NCI-H2029 treated with DMSO at 0.1 percent for 48 hours (cell line): ENCODE data around the gene HTR3D.
"Not testable (repeated sequence)": the region's sequence is repeated elsewhere in the genome, so short reads cannot be mapped to it uniquely, and the experiment has no call there.

ENCODE experiments used
- DNase-seq: peaks from one replicate; lab custom pipeline; 2025; lab: John Stamatoyannopoulos, UW

HTR3D gene

DNA sequence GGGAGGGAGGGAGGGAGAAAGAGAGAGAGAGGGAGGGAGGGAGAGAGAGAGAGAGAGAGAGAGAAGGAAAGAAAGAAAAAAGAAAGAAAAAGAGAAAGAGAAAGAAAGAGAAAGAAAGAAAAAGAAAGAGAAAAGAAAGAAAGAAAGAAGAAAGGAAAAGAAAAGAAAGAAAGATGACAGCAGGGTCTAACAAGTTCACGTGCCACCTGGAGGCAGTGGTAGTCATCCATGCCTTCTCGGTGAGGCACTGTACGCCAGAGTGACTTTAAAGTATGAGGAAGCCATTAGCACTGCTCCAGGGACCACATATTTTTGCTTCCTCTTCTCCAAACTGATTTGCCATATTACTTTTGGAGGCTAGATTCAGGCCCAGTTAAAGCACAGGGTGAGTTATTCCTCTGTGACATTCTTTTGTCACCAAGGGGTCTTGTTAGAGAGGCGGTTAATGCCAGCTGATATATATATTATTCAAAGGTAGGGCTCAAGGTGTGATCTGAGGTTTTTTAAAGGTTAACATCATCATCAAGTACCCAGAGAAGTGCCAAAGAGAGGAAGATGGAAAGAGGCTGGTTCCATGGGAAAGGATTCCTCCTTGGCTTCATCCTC lies at the start of gene HTR3D:
Gene HTR3D, plus strand, starts transcription at position 556 of the 606 bp plus-strand sequence. Its CDS starts 0 bp downstream, at position 556.
- DNase-seq = no peak

DNA sequence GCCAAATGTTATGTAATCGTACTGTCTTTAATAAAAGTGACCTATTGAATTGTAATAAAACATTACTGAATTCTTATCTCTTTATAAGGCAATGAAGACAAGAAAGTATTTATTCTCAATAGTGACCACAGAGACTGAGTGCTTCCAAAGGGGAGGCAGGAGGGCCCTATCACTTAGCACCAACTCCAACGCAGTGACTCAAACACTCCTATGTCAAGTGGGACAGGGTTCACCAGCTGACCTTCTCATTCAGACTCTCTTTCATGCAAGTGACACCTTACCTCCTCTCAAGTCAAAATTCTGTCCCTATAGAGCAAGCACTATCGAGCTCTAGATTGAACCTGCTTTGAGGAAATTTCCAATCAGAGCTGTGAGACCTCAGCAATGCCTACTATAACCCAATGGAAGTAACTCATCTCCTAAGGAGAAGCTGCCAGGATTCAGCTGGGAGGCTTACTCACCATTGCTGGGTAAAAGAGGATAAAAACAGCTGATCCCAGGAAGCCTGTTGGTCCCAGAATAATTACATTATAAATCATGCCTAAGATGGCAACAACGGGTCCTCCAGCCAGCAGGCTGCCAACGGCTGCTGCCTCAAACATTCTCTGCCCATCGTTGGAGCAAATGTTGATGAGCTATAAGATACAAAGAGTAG lies 49.4 kb upstream of the HTR3D start:
- DNase-seq = no peak

- DNase-seq = no peak
These were observed 47.3 kb upstream of the HTR3D start for GRCh38 chr3:183984127-183984740.

DNA sequence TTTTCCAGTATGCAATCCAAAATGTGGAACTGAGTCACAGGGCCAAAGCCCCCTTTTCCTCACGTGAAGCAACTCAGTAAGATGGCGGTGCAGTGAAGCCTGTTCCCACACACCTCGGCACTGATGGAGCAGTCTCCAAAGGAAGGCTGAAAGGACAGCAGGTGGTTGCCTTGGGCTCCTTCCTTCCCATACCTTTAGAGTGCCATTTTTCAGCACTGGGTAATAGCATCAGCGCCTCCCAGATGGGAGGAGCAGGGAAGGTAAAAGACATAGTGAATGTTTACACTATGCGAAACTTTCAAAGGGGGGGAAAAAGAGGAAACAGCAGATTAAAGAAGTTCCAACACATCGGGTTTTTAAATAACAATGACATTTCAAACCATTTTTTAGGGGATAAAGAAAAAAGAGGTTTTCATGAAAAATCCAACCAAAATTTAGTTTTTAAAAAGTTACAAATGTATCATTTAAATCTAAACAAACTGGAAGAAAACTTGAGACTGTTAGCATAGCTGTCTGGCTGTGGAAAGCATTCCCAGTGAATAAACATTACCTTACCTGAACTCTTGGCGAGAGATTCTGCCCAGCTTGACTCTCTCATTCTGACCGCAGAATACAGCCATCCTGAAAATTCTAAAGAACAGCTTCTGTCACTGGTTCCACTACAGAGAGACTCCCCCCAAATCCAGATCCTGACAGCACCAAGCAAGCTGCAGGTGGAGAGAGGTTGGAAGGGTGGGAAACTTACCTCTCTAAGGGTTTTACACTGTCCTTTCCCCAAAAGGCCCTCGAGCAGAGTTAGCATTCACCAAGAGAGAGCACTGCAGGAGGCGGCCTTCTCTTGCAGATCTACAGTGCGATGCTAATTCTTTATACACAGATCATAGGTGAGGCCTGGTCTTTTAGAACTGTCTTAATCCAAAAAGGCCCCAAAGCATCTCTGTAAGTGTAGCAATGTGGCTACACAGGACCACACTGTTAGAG lies 46.5 kb upstream of the HTR3D start:
- no peak for DNase-seq

DNA sequence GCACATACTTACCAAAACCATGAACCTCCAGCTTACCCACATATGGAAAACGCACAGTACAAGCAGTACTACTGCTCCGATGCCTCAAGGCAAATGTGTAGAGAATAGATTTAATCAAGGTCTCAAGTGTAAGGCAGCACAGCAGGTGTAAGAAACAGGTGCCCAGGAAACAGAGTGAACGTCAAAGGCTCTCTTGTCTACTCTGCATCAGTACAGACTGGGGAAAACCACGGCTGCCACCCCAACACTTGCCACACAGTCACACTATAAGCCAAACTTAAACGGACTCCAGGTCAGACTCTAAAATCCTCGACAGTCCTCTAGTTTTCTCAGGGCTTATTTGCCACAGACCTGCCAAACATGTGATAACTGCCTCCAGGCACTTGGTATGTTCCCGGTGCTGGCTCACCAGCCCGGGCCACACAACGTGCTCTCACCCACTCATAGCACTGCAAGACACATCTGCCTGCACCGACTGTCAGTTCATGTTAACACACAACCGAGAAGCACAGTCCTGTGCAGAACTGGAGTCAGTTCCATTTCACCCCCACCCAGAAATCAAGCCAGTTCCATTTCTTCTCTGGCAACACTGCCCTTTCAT lies 44.4 kb upstream of the HTR3D start:
- no peak for DNase-seq

GRCh38 chr3:183988216-183988790 lies 43.2 kb upstream of the HTR3D start:
- DNase-seq = no peak

DNA sequence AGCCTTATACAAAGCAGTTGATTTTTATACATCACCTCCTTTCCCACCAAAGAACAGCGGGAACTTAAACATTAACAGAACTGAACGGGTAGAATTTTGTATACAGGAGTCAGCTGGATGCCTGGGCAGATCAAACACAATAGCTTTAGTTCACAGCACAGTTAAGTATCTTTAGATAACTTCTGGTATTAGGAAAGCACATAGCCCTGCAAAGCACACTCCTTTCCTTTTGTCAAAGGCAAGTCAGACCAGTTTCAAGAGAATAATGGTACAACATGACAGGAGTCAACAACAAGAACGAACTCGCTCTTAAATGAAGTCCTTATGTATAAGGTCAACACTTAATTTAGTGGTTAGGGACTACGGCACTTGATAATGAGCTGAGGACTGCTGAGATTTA lies 40.1 kb upstream of the HTR3D start:
- DNase-seq = no peak

GRCh38 chr3:184001761-184002160 lies 29.8 kb upstream of the HTR3D start:
- DNase-seq = no peak

DNA sequence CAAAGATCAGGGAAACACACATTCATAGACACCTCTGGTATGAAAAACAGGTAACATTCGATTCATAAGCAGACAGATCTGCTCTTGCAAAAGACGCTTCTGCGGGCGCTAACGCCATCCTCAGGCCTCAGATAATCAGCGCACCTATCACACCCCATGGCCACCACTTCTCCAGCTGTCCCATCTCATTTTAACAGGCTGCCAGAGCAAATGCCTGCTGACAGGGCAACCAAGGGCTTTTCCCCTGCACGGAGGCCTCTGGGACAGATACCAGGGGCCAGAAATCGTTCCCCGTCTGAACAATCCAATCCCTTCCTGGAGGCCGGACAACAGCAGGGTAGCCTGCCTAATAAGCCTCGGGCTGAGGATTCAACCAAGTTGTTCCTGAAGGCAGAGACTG lies 29.1 kb upstream of the HTR3D start:
- DNase-seq = no peak

GRCh38 chr3:184003187-184003967 lies 28.2 kb upstream of the HTR3D start:
- DNase-seq = no peak

- DNase-seq = no peak
These were observed 27.1 kb upstream of the HTR3D start for GRCh38 chr3:184004476-184004875.

DNA sequence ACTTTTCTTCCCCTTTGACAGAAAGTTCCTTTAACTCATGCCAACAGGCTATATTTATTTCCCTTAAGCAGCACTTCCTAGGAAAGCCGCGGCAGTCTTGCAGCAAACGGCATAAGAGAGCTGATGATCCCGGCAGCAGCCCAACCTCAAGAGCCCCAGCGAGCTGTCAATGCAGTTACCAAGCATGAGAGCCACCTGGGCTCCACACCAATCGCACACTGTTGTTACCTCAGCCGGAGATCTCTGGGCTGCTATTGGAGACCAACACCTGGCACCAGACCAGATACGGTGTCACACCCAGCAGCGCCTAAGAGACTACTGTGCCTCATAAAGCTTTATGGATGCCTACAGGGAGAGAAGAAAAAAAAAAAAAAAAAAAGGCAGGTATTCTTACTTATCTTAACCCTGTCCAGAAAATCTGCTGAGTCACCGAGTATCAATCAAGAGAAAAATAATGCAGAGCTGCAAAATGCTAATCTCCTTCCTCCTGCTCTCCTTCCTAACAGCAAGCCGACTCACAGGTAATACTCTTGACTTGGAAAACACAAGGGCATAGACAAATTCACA lies 25.5 kb upstream of the HTR3D start:
- DNase-seq = peak; percentile 96

DNA sequence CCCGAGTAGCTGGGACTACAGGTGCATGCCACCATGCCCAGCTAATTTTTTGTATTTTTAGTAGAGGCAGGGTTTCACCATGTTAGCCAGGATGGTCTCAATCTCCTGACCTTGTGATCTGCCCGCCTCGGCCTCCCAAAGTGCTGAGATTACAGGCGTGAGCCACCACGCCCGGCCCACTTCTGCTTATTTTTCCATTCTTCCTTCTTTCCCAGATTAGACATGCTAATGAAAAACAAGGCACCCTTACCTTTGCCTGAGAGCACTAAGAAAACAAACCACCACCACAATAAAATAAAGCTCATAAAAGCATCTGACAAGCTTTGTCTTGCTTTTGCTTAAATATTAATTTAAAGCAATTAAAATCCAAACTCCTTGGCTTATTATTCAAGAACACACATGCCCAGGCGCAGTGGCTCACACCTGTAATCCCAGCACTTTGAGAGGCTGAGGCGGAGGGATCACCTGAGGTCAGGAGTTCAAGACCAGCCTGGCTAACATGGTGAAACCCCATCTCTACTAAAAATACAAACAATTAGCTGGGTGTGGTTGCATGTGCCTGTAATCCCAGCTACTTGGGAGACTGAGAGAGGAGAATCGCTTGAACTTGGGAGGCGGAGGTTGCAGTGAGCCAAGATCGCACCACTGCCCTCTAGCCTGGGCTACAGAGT lies 24.3 kb upstream of the HTR3D start:
- not testable (repeated sequence) for DNase-seq

GRCh38 chr3:184008161-184008560 lies 23.4 kb upstream of the HTR3D start:
- peak; percentile 12 for DNase-seq

DNA sequence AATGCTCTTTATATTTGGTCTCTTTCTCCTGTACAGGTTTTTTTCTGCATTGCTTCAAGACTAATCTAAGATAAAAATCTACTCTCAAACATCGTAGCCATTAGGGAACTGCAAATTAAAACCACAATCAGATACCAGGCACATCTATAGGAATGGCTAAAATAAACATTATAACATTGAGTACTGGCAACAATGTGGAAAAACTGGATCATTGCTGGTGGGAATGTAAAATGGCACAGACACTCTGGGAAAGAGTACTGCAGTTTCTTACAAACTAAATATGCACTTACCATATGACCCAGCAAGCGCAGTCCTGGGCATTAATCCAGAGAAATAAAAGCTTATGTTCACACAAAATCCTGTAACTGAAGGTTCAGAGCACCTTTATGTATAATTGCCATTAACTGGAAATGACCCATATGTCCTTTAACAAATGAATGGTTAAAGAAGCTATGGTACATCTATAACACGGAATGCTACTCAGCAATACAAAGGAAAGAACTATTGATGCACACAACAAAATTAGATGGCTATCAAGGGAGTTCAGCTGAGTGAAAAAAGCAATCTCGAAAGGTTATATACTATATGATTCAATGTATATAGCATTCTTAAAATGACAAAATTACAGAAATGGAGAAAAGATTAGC lies 20.2 kb upstream of the HTR3D start:
- DNase-seq = no peak

- DNase-seq = no peak
These were observed 19.3 kb upstream of the HTR3D start for GRCh38 chr3:184011937-184012889.

DNA sequence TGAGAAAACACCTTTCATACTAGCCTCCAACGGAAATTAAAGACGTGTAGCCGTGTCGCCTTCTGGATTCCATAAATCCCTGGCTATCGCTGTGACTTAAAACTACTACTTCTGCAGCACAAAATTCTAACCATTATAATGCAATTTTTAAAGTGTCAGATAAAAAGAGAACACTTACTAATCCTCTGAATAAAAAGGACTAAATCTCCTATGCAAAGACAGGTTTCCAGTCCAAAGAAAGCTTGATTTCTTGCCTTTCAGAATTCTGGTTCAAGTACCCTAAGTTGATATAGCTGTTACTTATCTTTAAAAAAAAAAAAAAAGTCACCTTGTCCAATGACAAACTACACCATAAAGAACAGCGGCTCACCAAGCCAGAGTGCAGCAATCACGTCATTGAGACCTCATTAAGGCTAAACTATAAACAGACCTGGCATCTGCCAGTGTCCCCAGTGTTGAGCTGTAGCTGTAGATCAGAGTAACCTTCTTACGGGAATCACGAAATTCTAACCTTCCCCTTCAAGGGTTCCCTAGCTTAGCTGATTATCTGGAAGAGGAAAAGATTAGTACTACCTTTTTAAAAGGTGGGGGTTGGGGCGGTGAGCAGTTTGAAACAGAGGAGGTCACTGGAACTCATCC lies 16.0 kb upstream of the HTR3D start:
- peak; percentile 16 for DNase-seq

DNA sequence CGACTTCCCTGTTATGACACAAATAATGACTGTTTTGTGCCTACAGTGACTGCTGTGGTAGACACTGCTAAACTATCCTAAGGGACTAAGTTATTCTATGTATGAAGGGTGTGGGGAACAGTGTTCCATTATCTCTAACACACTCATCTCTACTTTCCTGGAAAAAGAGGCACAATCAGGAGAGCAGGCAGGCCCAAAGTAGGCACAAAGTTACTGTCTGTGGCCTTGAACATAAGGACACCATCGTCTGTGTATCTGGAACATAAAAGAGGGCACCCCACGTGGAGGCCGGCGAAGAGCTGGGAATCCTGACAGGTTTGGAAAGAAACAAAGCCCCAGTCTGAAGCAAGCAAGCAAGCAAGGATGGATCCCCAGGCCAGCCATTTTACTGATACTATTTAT lies 15.4 kb upstream of the HTR3D start:
- no peak for DNase-seq
